ENCODE measurements around the gene APRT. TPM values are rescaled to one million over a fixed set of nuclear protein-coding genes. Genes with fewer than 3 reads are reported as not detected.

The APRT gene
- total and polyA plus RNA-seq, 9 donors: 12.7 to 150 (median 74.1) TPM

- intact Hi-C loops (cut with DNase I): no loop called here
- H3K36me3 ChIP-seq: no peaks in the 10 kb centered on the region
- 72 to 79% (median 74%) methylated on average over 21 to 30 of the region's 30 CpGs for WGBS, 3 donors
- no peaks in the 10 kb centered on the region for H3K27me3 ChIP-seq
- H3K9me3 ChIP-seq: no peaks in the 10 kb centered on the region
- H3K27ac ChIP-seq: no peak overlapping the region
- peak overlapping the region; percentile 5 for H3K4me3 ChIP-seq
- DNase-seq: no peak
- peaks cover 52% of the 10 kb centered on the region for H3K4me1 ChIP-seq (ENCODE audit: insufficient read depth)
- TF ChIP-seq POLR2A (IDR thresholded peaks at IDR 0.05) (no peak), CTCF (IDR thresholded peaks at IDR 0.05) (no peak), EP300 (IDR thresholded peaks at IDR 0.05) (no peak)
These were observed 41.9 kb downstream of the APRT start for GRCh38 chr16:88769617-88770460.

GRCh38 chr16:88768071-88768783, 43.5 kb downstream of the APRT start:
- Histone ChIP-seq H3K9me3 (no peaks in the 10 kb centered on the region), H3K27me3 (no peaks in the 10 kb centered on the region), H3K4me1 (ENCODE audit: insufficient read depth) (peaks cover 42% of the 10 kb centered on the region), H3K27ac (no peak overlapping the region), H3K36me3 (no peaks in the 10 kb centered on the region), H3K4me3 (peak overlapping the region; percentile 14)
- intact Hi-C loops (cut with DNase I): no loop called here
- WGBS, 3 donors: 4 to 11% (median 8%) methylated on average over 19 to 24 of the region's 24 CpGs
- DNase-seq: peak; percentile 34 to 77 (median 70)
- TF ChIP-seq EP300 (IDR thresholded peaks at IDR 0.05) (no peak), CTCF (IDR thresholded peaks at IDR 0.05) (no peak)

GRCh38 chr16:88767546-88768070, 44.1 kb downstream of the APRT start:
- intact Hi-C loops (cut with DNase I): no loop called here
- no peak for TF ChIP-seq POLR2A (IDR thresholded peaks at IDR 0.05)
- no peak for TF ChIP-seq EP300 (IDR thresholded peaks at IDR 0.05)
- TF ChIP-seq CTCF (IDR thresholded peaks at IDR 0.05): no peak
- H3K9me3 ChIP-seq: no peaks in the 10 kb centered on the region
- H3K27me3 ChIP-seq: no peaks in the 10 kb centered on the region
- H3K4me1 ChIP-seq (ENCODE audit: insufficient read depth): peaks cover 37% of the 10 kb centered on the region
- H3K4me3 ChIP-seq: no peak overlapping the region
- H3K27ac ChIP-seq: no peak overlapping the region
- H3K36me3 ChIP-seq: no peaks in the 10 kb centered on the region
- WGBS, 3 donors: 55 to 67% (median 62%) methylated on average over 12 of the region's 12 CpGs
- DNase-seq: no peak

- Histone ChIP-seq H3K27ac (no peak overlapping the region), H3K4me1 (ENCODE audit: insufficient read depth) (peaks cover 31% of the 10 kb centered on the region)
- WGBS, 3 donors: 84 to 89% (median 89%) methylated on average over 11 of the region's 11 CpGs
These were observed 44.8 kb downstream of the APRT start for GRCh38 chr16:88766975-88767374.

More at GRCh38 chr16:88766975-88767374, 44.8 kb downstream of the APRT start:
- H3K36me3 ChIP-seq: no peaks in the 10 kb centered on the region
- no peaks in the 10 kb centered on the region for H3K27me3 ChIP-seq
- intact Hi-C loops (cut with DNase I): no loop called here
- no peak for DNase-seq
- H3K9me3 ChIP-seq: no peaks in the 10 kb centered on the region
- TF ChIP-seq POLR2A (IDR thresholded peaks at IDR 0.05) (no peak), EP300 (IDR thresholded peaks at IDR 0.05) (no peak), CTCF (IDR thresholded peaks at IDR 0.05) (no peak)
- no peak overlapping the region for H3K4me3 ChIP-seq
